ENCODE results near the gene CCL21. TPM values are rescaled to one million over a fixed set of nuclear protein-coding genes. Genes with fewer than 3 reads are reported as not detected.

CCL21 gene
- total RNA-seq, 2 experiments from 2014 or later, result not detected

DNA sequence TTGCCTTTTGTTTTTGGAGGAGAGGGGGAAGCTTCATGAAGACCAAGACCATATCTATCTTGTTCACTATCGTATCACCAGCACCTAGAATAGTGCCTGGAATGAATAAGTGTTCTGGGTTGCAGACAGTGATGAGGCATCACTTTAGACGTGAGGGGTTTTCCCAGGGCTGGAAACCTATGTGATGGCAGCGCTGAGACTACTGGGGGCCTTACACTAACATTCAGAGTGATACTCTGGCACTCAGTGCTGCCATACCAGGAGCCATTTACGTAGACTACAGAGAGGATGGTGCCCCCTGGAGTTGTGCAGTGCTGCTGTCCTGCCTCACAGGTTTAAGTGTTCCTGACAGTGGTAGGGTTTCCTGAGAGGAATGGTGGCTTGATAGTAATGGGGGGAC lies 25.8 kb downstream of the CCL21 start:
- POLR2A ChIA-PET, result no interaction called here

GRCh38 chr9:34675869-34676268 lies 34.1 kb downstream of the CCL21 start:
- Mint-ChIP-seq H3K27ac (no peak overlapping the region), H3K4me3 (no peak overlapping the region), H3K36me3 (ENCODE audit: low read depth) (peaks cover 2% of the 10 kb centered on the region), H3K27me3 (no peaks in the 10 kb centered on the region), H3K4me1 (peaks cover 2% of the 10 kb centered on the region), H3K9me3 (no peaks in the 10 kb centered on the region)
- no peak for DNase-seq
- POLR2A ChIA-PET, result interaction anchor here (1.1 to 1.3 kb wide), 2 partner anchors 11 to 12 kb away, joined by 3 read pairs; no protein-coding TSS in a partner anchor
- CTCF ChIA-PET, result interaction anchor here (3.1 kb wide), 1 partner anchor 26 kb away, joined by 22 read pairs; no protein-coding TSS in a partner anchor

More for the DNA sequence above, 25.8 kb downstream of the CCL21 start:
- Mint-ChIP-seq H3K27me3 (no peaks in the 10 kb centered on the region), H3K4me1 (peaks cover 10% of the 10 kb centered on the region), H3K27ac (no peak overlapping the region), H3K9me3 (no peaks in the 10 kb centered on the region), H3K4me3 (no peak overlapping the region), H3K36me3 (ENCODE audit: low read depth) (peaks cover 6% of the 10 kb centered on the region)
- DNase-seq, result no peak
- CTCF ChIA-PET, result interaction anchor here (1.2 kb wide), 1 partner anchor 17 kb away, joined by 4 read pairs; no protein-coding TSS in a partner anchor

GRCh38 chr9:34675048-34675714 lies 34.8 kb downstream of the CCL21 start:
- ChIA-PET POLR2A (interaction anchor here (1.1 to 1.3 kb wide), 2 partner anchors 10 to 11 kb away, joined by 3 read pairs; no protein-coding TSS in a partner anchor), CTCF (interaction anchor here (3.1 kb wide), 1 partner anchor 27 kb away, joined by 22 read pairs; no protein-coding TSS in a partner anchor)
- Mint-ChIP-seq H3K9me3 (no peaks in the 10 kb centered on the region), H3K27me3 (no peaks in the 10 kb centered on the region), H3K27ac (no peak overlapping the region), H3K4me3 (no peak overlapping the region), H3K4me1 (peaks cover 2% of the 10 kb centered on the region), H3K36me3 (ENCODE audit: low read depth) (peaks cover 2% of the 10 kb centered on the region)
- peak; percentile 46 for DNase-seq

- no peak overlapping the region for H3K27ac Mint-ChIP-seq
- H3K4me3 Mint-ChIP-seq, result no peak overlapping the region
- ChIA-PET POLR2A (no interaction called here), CTCF (interaction anchor here (3.1 kb wide), 1 partner anchor 28 kb away, joined by 22 read pairs; no protein-coding TSS in a partner anchor)
- peaks cover 2% of the 10 kb centered on the region for H3K4me1 Mint-ChIP-seq
- DNase-seq, result no peak
- H3K9me3 Mint-ChIP-seq, result peaks cover 2% of the 10 kb centered on the region
- no peaks in the 10 kb centered on the region for H3K27me3 Mint-ChIP-seq
- peaks cover 8% of the 10 kb centered on the region for H3K36me3 Mint-ChIP-seq (ENCODE audit: low read depth)
These were observed 35.5 kb downstream of the CCL21 start for GRCh38 chr9:34674440-34674839.

DNA sequence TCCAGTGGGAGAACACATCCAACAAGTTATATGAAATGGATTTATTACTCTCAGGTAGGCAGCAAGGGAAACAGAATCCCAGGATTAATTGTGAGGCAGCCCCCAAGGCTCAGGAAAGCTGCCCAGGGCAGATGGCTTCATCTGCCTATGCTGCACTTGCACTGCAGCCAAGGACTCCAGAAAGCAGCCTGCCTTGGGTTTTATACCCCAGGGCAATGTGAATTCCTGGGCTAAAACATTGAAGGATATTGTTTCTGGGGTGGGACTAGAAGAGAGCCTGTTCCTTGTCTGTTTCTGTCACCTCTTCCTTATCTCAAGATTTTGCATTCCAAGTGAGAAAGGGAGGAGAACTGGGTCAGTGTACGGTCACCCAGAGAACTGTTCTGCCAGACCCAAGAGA lies 38.6 kb downstream of the CCL21 start:
- H3K27me3 Mint-ChIP-seq, result no peaks in the 10 kb centered on the region
- CTCF ChIA-PET, result interaction anchor here (1.8 kb wide), 1 partner anchor 37 kb away, joined by 5 read pairs; no protein-coding TSS in a partner anchor
- H3K4me1 Mint-ChIP-seq, result peaks cover 12% of the 10 kb centered on the region
- H3K36me3 Mint-ChIP-seq (ENCODE audit: low read depth), result peaks cover 26% of the 10 kb centered on the region
- POLR2A ChIA-PET, result no interaction called here
- H3K9me3 Mint-ChIP-seq, result peaks cover 8% of the 10 kb centered on the region
- no peak overlapping the region for H3K27ac Mint-ChIP-seq
- no peak for DNase-seq
- H3K4me3 Mint-ChIP-seq, result no peak overlapping the region

- Mint-ChIP-seq H3K4me3 (no peak overlapping the region), H3K9me3 (peaks cover 8% of the 10 kb centered on the region), H3K27me3 (no peaks in the 10 kb centered on the region), H3K4me1 (peaks cover 17% of the 10 kb centered on the region), H3K27ac (no peak overlapping the region), H3K36me3 (ENCODE audit: low read depth) (peaks cover 28% of the 10 kb centered on the region)
- no peak for DNase-seq
- POLR2A ChIA-PET, result no interaction called here
- CTCF ChIA-PET, result interaction anchor here (1.2 to 1.8 kb wide), 3 partner anchors 9 to 36 kb away, joined by 3 to 6 read pairs (median 5); no protein-coding TSS in a partner anchor
These were observed 40.0 kb downstream of the CCL21 start for GRCh38 chr9:34669809-34670562.

DNA sequence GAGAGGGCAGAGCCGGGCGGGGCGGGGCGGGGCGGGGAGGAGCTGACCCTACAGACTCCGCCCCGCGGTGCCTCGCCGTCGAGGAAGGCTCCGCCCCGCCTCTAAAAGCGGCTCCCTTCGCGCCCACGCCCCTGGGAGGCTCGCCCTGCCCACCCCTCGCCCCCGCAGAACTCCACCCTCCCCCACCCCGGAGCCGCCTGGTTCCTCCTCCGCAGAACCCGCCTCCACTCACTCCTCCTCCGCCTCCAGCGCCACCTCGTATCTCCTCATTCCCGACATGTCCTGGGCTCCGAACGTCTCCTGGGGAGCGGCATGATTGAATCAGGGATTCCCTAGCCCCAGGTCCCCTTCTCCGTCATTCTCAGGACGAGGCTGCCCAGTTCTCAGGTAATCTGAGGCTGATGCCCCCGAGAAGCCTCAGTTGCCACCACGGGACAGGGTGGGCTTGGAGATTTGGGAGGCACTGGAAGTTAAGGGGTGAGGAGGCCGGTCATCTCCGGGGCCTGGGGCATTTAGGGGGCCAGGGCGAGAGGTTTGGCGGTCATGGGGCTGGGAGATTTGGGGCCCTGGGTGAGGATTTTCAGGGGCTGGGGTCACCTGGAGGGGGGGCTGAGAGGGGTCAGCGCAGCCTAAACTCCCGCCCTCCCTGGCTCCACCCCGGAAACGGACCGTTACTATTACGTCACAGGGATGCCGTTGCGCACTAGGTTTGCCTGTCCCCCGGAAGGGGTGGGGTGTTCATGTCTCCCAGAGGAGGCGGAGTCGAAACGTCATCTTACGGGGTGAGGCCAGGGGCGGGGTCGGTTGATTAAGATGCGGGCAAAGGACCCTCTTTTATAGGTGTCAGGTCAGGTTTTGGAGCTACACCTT lies 44.3 kb downstream of the CCL21 start:
- H3K9me3 Mint-ChIP-seq, result peaks cover 8% of the 10 kb centered on the region
- peak overlapping the region; percentile 80 for H3K27ac Mint-ChIP-seq
- peaks cover 50% of the 10 kb centered on the region for H3K4me1 Mint-ChIP-seq
- no peaks in the 10 kb centered on the region for H3K27me3 Mint-ChIP-seq
- CTCF ChIA-PET, result interaction anchor here (0.5 to 9.6 kb wide), 6 partner anchors 17 to 598 kb away, joined by 3 to 125 read pairs (median 22); partner anchors contain the start of genes GALT, IL11RA and SIGMAR1
- POLR2A ChIA-PET, result interaction anchor here (0.8 to 12.4 kb wide), 9 partner anchors 10 to 288 kb away, joined by 3 to 162 read pairs (median 3); partner anchors contain the start of genes DCTN3, DNAI1, FAM219A and GALT
- H3K4me3 Mint-ChIP-seq, result peak overlapping the region; percentile 85
- peaks cover 37% of the 10 kb centered on the region for H3K36me3 Mint-ChIP-seq (ENCODE audit: low read depth)
- DNase-seq, result peak; percentile 93

DNA sequence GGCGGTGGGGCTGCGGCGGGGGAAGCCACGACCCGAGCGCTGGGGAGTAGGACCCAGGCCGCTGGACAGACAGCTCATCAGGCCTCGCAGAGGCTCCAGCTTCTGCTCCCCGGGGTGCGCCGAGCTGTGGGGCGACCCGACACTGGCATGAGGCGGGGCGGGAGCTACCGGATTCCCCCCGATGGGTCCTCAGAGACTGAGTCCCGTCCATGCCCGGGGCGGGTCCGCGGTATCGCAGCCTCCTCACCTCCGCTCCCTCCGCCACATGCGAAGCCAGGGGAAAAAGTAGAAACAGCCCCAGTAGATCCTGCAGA lies 44.9 kb downstream of the CCL21 start:
- POLR2A ChIA-PET, result interaction anchor here (0.7 to 12.4 kb wide), 12 partner anchors 8 to 1663 kb away, joined by 3 to 162 read pairs (median 3); partner anchors contain the start of genes DCTN3, DNAI1, FAM219A and GALT
- H3K4me1 Mint-ChIP-seq, result peaks cover 50% of the 10 kb centered on the region
- peak overlapping the region; percentile 80 for H3K27ac Mint-ChIP-seq
- CTCF ChIA-PET, result interaction anchor here (0.5 to 9.6 kb wide), 7 partner anchors 17 to 598 kb away, joined by 3 to 125 read pairs (median 3); partner anchors contain the start of genes GALT, IL11RA and SIGMAR1
- no peak for DNase-seq
- peaks cover 8% of the 10 kb centered on the region for H3K9me3 Mint-ChIP-seq
- no peaks in the 10 kb centered on the region for H3K27me3 Mint-ChIP-seq
- peak overlapping the region; percentile 85 for H3K4me3 Mint-ChIP-seq
- peaks cover 37% of the 10 kb centered on the region for H3K36me3 Mint-ChIP-seq (ENCODE audit: low read depth)

DNA sequence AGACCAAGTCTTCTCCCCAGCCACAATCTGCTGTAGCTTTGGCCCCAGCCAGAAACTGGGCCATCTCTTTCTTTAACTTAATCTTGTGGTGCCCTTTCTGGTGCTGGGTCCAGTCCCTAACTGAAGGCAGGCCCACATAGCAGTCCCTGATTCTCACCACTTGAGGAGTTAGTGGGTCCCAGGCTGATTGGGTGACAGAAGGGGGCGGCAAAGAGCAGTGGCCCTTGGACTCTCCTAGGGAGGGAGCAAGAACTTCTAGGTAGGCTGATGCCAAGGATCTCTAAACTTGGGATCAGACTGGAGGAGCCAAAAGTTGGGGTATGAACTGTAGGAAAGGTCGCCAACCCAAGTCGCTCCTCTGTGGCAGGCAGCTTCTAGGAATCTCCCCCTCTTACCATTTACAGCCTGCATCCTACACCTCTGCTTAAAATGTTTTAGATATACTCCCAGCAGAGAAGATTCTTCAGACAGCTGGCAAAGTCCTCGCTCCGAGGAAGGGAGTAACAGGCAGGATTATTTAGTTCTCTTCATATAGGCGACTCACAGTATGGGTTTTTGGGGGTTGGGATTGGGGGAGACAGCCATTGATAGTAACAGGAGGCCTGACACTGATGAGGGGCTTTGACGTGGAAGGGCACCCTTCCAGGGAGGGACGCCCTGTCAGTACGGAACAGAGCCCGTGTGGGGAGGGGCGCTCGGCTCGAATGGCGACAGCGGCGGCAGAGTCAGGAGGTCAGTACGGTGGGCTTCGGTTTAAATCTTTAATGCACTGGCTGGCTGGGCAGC lies 45.5 kb downstream of the CCL21 start:
- DNase-seq, result peak; percentile 82
- ChIA-PET CTCF (interaction anchor here (0.6 to 9.6 kb wide), 6 partner anchors 16 to 41 kb away, joined by 3 to 125 read pairs (median 22); partner anchors contain the start of genes GALT, IL11RA and SIGMAR1), POLR2A (interaction anchor here (0.7 to 12.4 kb wide), 13 partner anchors 8 to 1663 kb away, joined by 3 to 162 read pairs (median 3); partner anchors contain the start of genes DCTN3, DNAI1, FAM219A and GALT)
- H3K4me3 Mint-ChIP-seq, result peak overlapping the region; percentile 85
- H3K27ac Mint-ChIP-seq, result peak overlapping the region; percentile 80
- peaks cover 6% of the 10 kb centered on the region for H3K9me3 Mint-ChIP-seq
- H3K36me3 Mint-ChIP-seq (ENCODE audit: low read depth), result peaks cover 33% of the 10 kb centered on the region
- H3K4me1 Mint-ChIP-seq, result peaks cover 50% of the 10 kb centered on the region
- no peaks in the 10 kb centered on the region for H3K27me3 Mint-ChIP-seq

DNA sequence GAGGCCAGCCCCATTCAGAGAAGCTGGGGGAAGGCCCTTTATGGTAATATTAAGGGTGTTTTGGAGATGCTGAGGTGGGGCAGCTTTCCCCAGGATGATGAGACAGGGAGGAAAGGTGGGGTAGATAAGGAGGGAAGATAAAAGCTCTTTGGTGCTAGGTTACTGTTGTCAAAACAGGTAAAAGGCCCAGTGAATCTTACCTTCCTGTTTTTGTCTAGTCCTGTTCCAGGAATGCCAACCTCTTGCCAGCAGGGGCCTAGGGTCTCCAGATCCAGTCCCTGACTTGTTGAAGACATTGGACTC lies 46.7 kb downstream of the CCL21 start:
- Mint-ChIP-seq H3K27ac (peak overlapping the region; percentile 80), H3K36me3 (ENCODE audit: low read depth) (peaks cover 20% of the 10 kb centered on the region), H3K4me3 (peak overlapping the region; percentile 35), H3K4me1 (peaks cover 50% of the 10 kb centered on the region), H3K9me3 (no peaks in the 10 kb centered on the region), H3K27me3 (no peaks in the 10 kb centered on the region)
- POLR2A ChIA-PET, result interaction anchor here (0.7 to 12.4 kb wide), 6 partner anchors 10 to 448 kb away, joined by 3 to 162 read pairs (median 12); partner anchors contain the start of genes GALT, IL11RA and SIGMAR1
- CTCF ChIA-PET, result interaction anchor here (0.8 to 9.6 kb wide), 5 partner anchors 15 to 1527 kb away, joined by 3 to 125 read pairs (median 40); partner anchors contain the start of genes CLTA, GALT, IL11RA and RPP25L
- no peak for DNase-seq

- no peaks in the 10 kb centered on the region for H3K27me3 Mint-ChIP-seq
- H3K4me3 Mint-ChIP-seq, result peak within 1 kb of the TSS; percentile 35
- peak; percentile 20 for DNase-seq
- ChIA-PET POLR2A (interaction anchor here (0.7 to 12.4 kb wide), 6 partner anchors 10 to 449 kb away, joined by 3 to 162 read pairs (median 12); partner anchors contain the start of genes GALT, IL11RA and SIGMAR1), CTCF (interaction anchor here (0.8 to 9.6 kb wide), 5 partner anchors 15 to 1528 kb away, joined by 3 to 125 read pairs (median 40); partner anchors contain the start of genes CLTA, GALT, IL11RA and RPP25L)
- peaks cover 16% of the 10 kb centered on the region for H3K36me3 Mint-ChIP-seq (ENCODE audit: low read depth)
- H3K4me1 Mint-ChIP-seq, result peaks cover 49% of the 10 kb centered on the region
- peak within 1 kb of the TSS; percentile 80 for H3K27ac Mint-ChIP-seq
- H3K9me3 Mint-ChIP-seq, result no peaks in the 10 kb centered on the region
These were observed 47.2 kb downstream of the CCL21 start, which contains the start of gene CCL27 for GRCh38 chr9:34662526-34663302. TSS of gene CCL27 (minus strand) at chr9:34662657. CDS start at chr9:34662633, 24 bp downstream.

All from activated CD4-positive, alpha-beta memory T cell treated with anti-CD3 and anti-CD28 coated beads, Interleukin-2, amount 10 ng/mL, durations not matched to agents 7 days and 5 days (primary cell).